Stimulated activated CD4-positive, alpha-beta T cell treated with anti-CD3 and anti-CD28 coated beads, Interleukin-4, amount 100 ng/mL, for 4 hours (primary cell): Measurements from ENCODE around the gene NACAD.
"Not testable (repeated sequence)": the region's sequence is repeated elsewhere in the genome, so short reads cannot be mapped to it uniquely, and the experiment has no call there.

Experiments used
- DNase-seq, 2 experiments: peaks; one replicate each; pipeline ENCODE4 v3.0.0-alpha.2; 2020

NACAD gene

GRCh38 chr7:45116048-45116447, 27.3 kb upstream of the NACAD start:
- DNase-seq = no peak

GRCh38 chr7:45114926-45115325, 26.2 kb upstream of the NACAD start:
- no peak for DNase-seq

- DNase-seq = not testable (repeated sequence)
Observed at GRCh38 chr7:45114257-45114656, 25.5 kb upstream of the NACAD start.

- no peak for DNase-seq
Observed at GRCh38 chr7:45112648-45113047, 23.9 kb upstream of the NACAD start.

GRCh38 chr7:45111298-45112223, 22.8 kb upstream of the NACAD start, which contains the start of gene TBRG4:
Gene TBRG4 (minus strand): TSS chr7:45111697. CDS start chr7:45109237, 2,460 bp downstream.
- peak; percentile 93 for DNase-seq

- no peak for DNase-seq
Observed at GRCh38 chr7:45108863-45109262, 20.1 kb upstream of the NACAD start.

- no peak for DNase-seq
Observed at GRCh38 chr7:45107356-45107755, 18.6 kb upstream of the NACAD start.

- no peak for DNase-seq
Observed at GRCh38 chr7:45106820-45107219, 18.1 kb upstream of the NACAD start.

GRCh38 chr7:45105588-45106188, 16.9 kb upstream of the NACAD start:
- no peak for DNase-seq

GRCh38 chr7:45104844-45105587, 16.2 kb upstream of the NACAD start:
- DNase-seq = no peak

- no peak for DNase-seq
Observed at GRCh38 chr7:45103958-45104843, 15.4 kb upstream of the NACAD start.

- DNase-seq = no peak
Observed at GRCh38 chr7:45102785-45103712, 14.3 kb upstream of the NACAD start.

- no peak for DNase-seq
Observed at GRCh38 chr7:45101748-45102147, 13.0 kb upstream of the NACAD start.

GRCh38 chr7:45100761-45101480, 12.2 kb upstream of the NACAD start:
- no peak for DNase-seq

GRCh38 chr7:45099891-45100760, 11.4 kb upstream of the NACAD start:
- DNase-seq = no peak

GRCh38 chr7:45098983-45099839, 10.4 kb upstream of the NACAD start:
- no peak for DNase-seq

GRCh38 chr7:45092931-45093235, 4.1 kb upstream of the NACAD start:
- no peak for DNase-seq

- DNase-seq = no peak
Observed at GRCh38 chr7:45092100-45092930, 3.5 kb upstream of the NACAD start.
